A549 (cell line): Measurements from ENCODE around the gene OBP2A. TPM values are rescaled to one million over a fixed set of nuclear protein-coding genes. Genes with fewer than 3 reads are reported as not detected.
A peak's percentile ranks its signal among the peaks of the same experiment; 100 is the strongest.

ENCODE experiments used
- ATAC-seq, 2 experiments: fragments of 200-7000 bp in 1 of 2; fragments of >200 bp in 1 of 2; cut with Nextera tagmentation in 1 of 2; cut with Tn5 transposase in 1 of 2; 3 replicates each; pipeline versions ENCODE4 v1.8.0 to v1.9.1; 2018 to 2020; ENCODE audit warnings: mild to moderate bottlenecking in 1 of 2, moderate library complexity in 1 of 2
- CTCF ChIA-PET: fragments of 300-600 bp; sonication (Branson Sonifier 250); formaldehyde crosslinking; extraction: SDS; loops from one replicate; lab custom pipeline; 2021; ENCODE audit warnings: antibody characterized with exemption, inconsistent platforms; lab: Yijun Ruan, JAX
- POLR2A ChIA-PET: fragments of 350-600 bp; formaldehyde crosslinking; extraction: SDS; loops from one replicate; lab custom pipeline; 2021; ENCODE audit warnings: antibody characterized with exemption, inconsistent platforms; lab: Yijun Ruan, JAX
- DNase-seq, 2 experiments: peaks; one replicate each; pipeline versions ENCODE4 v3.0.0 to v3.0.0-alpha.2; 2011 to 2016; ENCODE audit warnings: low read depth in 1 of 2, low spot score in 1 of 2
- FAIRE-seq: peaks from 2 replicates; lab custom pipeline; 2011; peaks lifted over from hg19 to GRCh38; lab: Jason Lieb, UNC
- H3K27ac ChIP-seq, 2 experiments: fragments of >200 bp; sonication (Bioruptor Twin); formaldehyde crosslinking; 3 replicates each; pipeline ENCODE4 v1.5.1; 2016 to 2017
- H3K4me1 ChIP-seq: fragments of >200 bp; sonication (Bioruptor Twin); formaldehyde crosslinking; 3 replicates; pipeline ENCODE4 v1.6.1; 2016
- H3K4me2 ChIP-seq: fragments of >200 bp; sonication (Bioruptor Twin); formaldehyde crosslinking; 3 replicates; pipeline ENCODE4 v1.6.1; 2016
- H3K4me3 ChIP-seq: fragments of >200 bp; sonication (Bioruptor Twin); formaldehyde crosslinking; 3 replicates; pipeline ENCODE4 v1.5.1; 2016
- H3K9me3 ChIP-seq: fragments of >200 bp; sonication (Bioruptor Twin); formaldehyde crosslinking; 3 replicates; pipeline ENCODE4 v1.6.1; 2016
- CEBPB ChIP-seq, 2 experiments: fragments of >200 bp in 1 of 2; sonication (Bioruptor Twin) in 1 of 2; formaldehyde crosslinking in 1 of 2; IDR thresholded peaks; 2 replicates each; pipeline ENCODE4 v1.6.1; 2012 to 2016
- CTCF ChIP-seq: fragments of >200 bp; sonication (Bioruptor Twin); formaldehyde crosslinking; IDR thresholded peaks from 3 replicates; pipeline ENCODE4 v1.5.1; 2016
- EHF ChIP-seq: fragments of 250-450 bp; sonication (Bioruptor Pico); IDR thresholded peaks from 2 replicates; pipeline ENCODE4 v1.5.0; 2020; ENCODE audit warnings: mild to moderate bottlenecking
- EHMT2 ChIP-seq: fragments of 200-600 bp; sonication (generic); IDR thresholded peaks from 2 replicates; pipeline ENCODE4 v1.6.1; 2016; ENCODE audit warnings: antibody characterized with exemption, low read depth, mild to moderate bottlenecking, moderate library complexity
- ELK1 ChIP-seq: fragments of 150-350 bp; IDR thresholded peaks from 2 replicates; pipeline ENCODE4 v1.6.1; 2014; ENCODE audit warnings: low read depth, mild to moderate bottlenecking, low read length
- ESRRA ChIP-seq: fragments of 150-350 bp; IDR thresholded peaks from 2 replicates; pipeline ENCODE4 v1.6.1; 2014; ENCODE audit warnings: mild to moderate bottlenecking, low read length, borderline replicate concordance
- GATA3 ChIP-seq: IDR thresholded peaks from 2 replicates; pipeline ENCODE4 v1.6.1; 2012; ENCODE audit warnings: borderline replicate concordance
- KDM1A ChIP-seq: fragments of 200-600 bp; sonication (generic); IDR thresholded peaks from 2 replicates; pipeline ENCODE4 v1.6.1; 2016; ENCODE audit warnings: low read depth, mild to moderate bottlenecking
- NR3C1 ChIP-seq: fragments of >200 bp; sonication (Bioruptor Twin); formaldehyde crosslinking; IDR thresholded peaks from 3 replicates; pipeline ENCODE4 v1.6.1; 2017
- POLR2AphosphoS2 ChIP-seq: conservative IDR thresholded peaks from 2 replicates; pipeline ENCODE4 v1.6.1; 2012; ENCODE audit warnings: low read length, improper control_type of control experiment, inconsistent platforms
- RAD21 ChIP-seq, 2 experiments: fragments of >200 bp in 1 of 2; sonication (Bioruptor Twin) in 1 of 2; formaldehyde crosslinking in 1 of 2; IDR thresholded peaks in 1 of 2; conservative IDR thresholded peaks in 1 of 2; 2 replicates in 1 of 2; 3 replicates in 1 of 2; pipeline ENCODE4 v1.6.1; 2012 to 2018; ENCODE audit warnings: inconsistent platforms in 1 of 2
- RARB ChIP-seq: fragments of 250-450 bp; sonication (Bioruptor Pico); IDR thresholded peaks from 2 replicates; pipeline ENCODE4 v1.8.0; 2021; ENCODE audit warnings: mild to moderate bottlenecking, moderate library complexity
- ZNF302 ChIP-seq: fragments of 250-450 bp; sonication (Bioruptor Pico); IDR thresholded peaks from 2 replicates; pipeline ENCODE4 v1.9.0; 2021; ENCODE audit warnings: inconsistent platforms, mild to moderate bottlenecking, moderate library complexity
- WGBS: methylation state at CpG from one replicate; pipeline ENCODE4 v1.1.6; 2017; ENCODE audit errors: missing lambda C conversion rate; 5-methylcytosine and 5-hydroxymethylcytosine counted together
- polyA plus RNA-seq, 4 experiments: library from polyadenylated mRNA; depleted of rRNA in 3 of 4; stranded (reverse); fragments of >200 nt; fragmentation: RNase III in 1 of 4; extraction: RNeasy Plus Mini Kit Qiagen cat#74134 plus additional on column Dnase treatment in 1 of 4; gene quantifications; 2 replicates in 3 of 4; 3 replicates in 1 of 4; pipeline ENCODE4 v1.2.3, GENCODE V29; 2011 to 2017

OBP2A gene
- polyA plus RNA-seq, 2 of the 4 experiments (the other 2 are of a cell fraction): not detected

GRCh38 chr9:135565141-135565628, 19.3 kb downstream of the OBP2A start (continued):
- no peak for TF ChIP-seq CTCF

- Histone ChIP-seq H3K4me2 (no peak overlapping the region), H3K27ac (no peak overlapping the region), H3K4me1 (no peaks in the 10 kb centered on the region), H3K4me3 (no peak overlapping the region), H3K9me3 (peaks cover 27% of the 10 kb centered on the region)
- ATAC-seq (peak; percentile 12 to 46; a peak in 3 of 6 replicates), DNase-seq (no peak), FAIRE-seq (no peak)
- ChIA-PET POLR2A (no interaction called here), CTCF (interaction anchor here (1.2 to 1.7 kb wide), 2 partner anchors 38 to 60 kb away, joined by 5 read pairs; no protein-coding TSS in a partner anchor)
- 26% methylated on average over 8 of the region's 8 CpGs for WGBS
- TF ChIP-seq ZNF302 (no peak), EHF (CRISPR knock-in tag) (no peak), POLR2AphosphoS2 (no peak)
These were observed 19.7 kb downstream of the OBP2A start for GRCh38 chr9:135565636-135566035.

GRCh38 chr9:135566552-135566951, 20.6 kb downstream of the OBP2A start:
- WGBS: 31% methylated on average over 7 of the region's 10 CpGs
- Histone ChIP-seq H3K4me1 (no peaks in the 10 kb centered on the region), H3K27ac (no peak overlapping the region), H3K9me3 (peaks cover 22% of the 10 kb centered on the region), H3K4me2 (no peak overlapping the region), H3K4me3 (no peak overlapping the region)
- TF ChIP-seq CEBPB (IDR thresholded peaks at IDR 0.05) (no peak), GATA3 (no peak), NR3C1 (no peak)
- CTCF ChIA-PET: interaction anchor here (0.8 to 1.7 kb wide), 4 partner anchors 9 to 92 kb away, joined by 3 to 5 read pairs (median 4); no protein-coding TSS in a partner anchor
- POLR2A ChIA-PET: no interaction called here
- FAIRE-seq (no peak), ATAC-seq (no peak), DNase-seq (no peak)

GRCh38 chr9:135567311-135567710, 21.4 kb downstream of the OBP2A start:
- POLR2A ChIA-PET: no interaction called here
- WGBS: 51% methylated on average over 9 of the region's 9 CpGs

GRCh38 chr9:135568026-135568425, 22.1 kb downstream of the OBP2A start:
- Histone ChIP-seq H3K4me2 (no peak overlapping the region), H3K9me3 (peaks cover 9% of the 10 kb centered on the region), H3K4me3 (no peak overlapping the region), H3K4me1 (no peaks in the 10 kb centered on the region), H3K27ac (no peak overlapping the region)
- ATAC-seq (no peak), DNase-seq (no peak), FAIRE-seq (no peak)
- no peak for TF ChIP-seq ESRRA
- no peak for TF ChIP-seq RARB (CRISPR knock-in tag)
- no peak for TF ChIP-seq GATA3
- no peak for TF ChIP-seq EHF (CRISPR knock-in tag)
- TF ChIP-seq ZNF302: no peak
- no peak for TF ChIP-seq NR3C1
- ChIA-PET POLR2A (no interaction called here), CTCF (interaction anchor here (1.3 kb wide), 1 partner anchor 15 kb away, joined by 3 read pairs; no protein-coding TSS in a partner anchor)
- 39% methylated on average over 6 of the region's 6 CpGs for WGBS

More at GRCh38 chr9:135567311-135567710, 21.4 kb downstream of the OBP2A start:
- no peak for DNase-seq
- CTCF ChIA-PET: interaction anchor here (1.0 to 1.7 kb wide), 3 partner anchors 8 to 62 kb away, joined by 3 to 5 read pairs (median 5); no protein-coding TSS in a partner anchor
- TF ChIP-seq ELK1 (no peak), KDM1A (no peak), EHMT2 (no peak), RAD21 (conservative IDR thresholded peaks at IDR 0.05 in 1 of 2, IDR thresholded peaks at IDR 0.05 in 1 of 2) (no peak), RARB (CRISPR knock-in tag) (no peak)
- no peak for ATAC-seq
- Histone ChIP-seq H3K27ac (no peak overlapping the region), H3K4me1 (no peaks in the 10 kb centered on the region), H3K4me3 (no peak overlapping the region), H3K4me2 (no peak overlapping the region), H3K9me3 (peaks cover 15% of the 10 kb centered on the region)
- FAIRE-seq: no peak
